ENCODE data around the gene OR10A3. TPM values are rescaled to one million over a fixed set of nuclear protein-coding genes. Genes with fewer than 3 reads are reported as not detected.

OR10A3 gene
- total and polyA plus RNA-seq, 4 donors, result not detected

DNA sequence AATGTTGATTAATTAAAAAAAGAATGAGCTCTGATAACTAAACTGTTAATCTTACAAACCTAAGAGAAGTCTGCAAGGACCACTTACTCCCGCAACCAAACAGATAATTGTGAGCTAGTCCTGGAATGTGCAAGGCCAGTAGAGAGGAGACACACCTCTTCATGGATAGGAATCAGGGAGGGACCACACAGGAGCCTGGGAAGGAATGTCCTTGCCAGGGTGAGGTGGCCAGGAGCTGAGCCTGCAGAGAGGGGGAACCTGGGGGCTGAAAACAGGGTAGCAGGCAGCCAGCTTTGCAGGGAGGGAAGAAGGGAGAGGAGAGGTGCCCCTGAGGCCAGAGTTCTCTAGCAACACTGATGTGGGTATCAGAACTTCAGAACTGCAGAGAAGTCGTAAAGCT is 33.2 kb upstream of the OR10A3 start:
- Histone ChIP-seq H3K9ac (ENCODE audit: insufficient read depth in 1 of 2, low read length in 2 of 2) (no peak overlapping the region), H3K27ac (ENCODE audit: low read depth in 1 of 2, low read length in 1 of 2) (no peak overlapping the region), H3K36me3 (ENCODE audit: control insufficient read depth in 4 of 4, insufficient read depth in 4 of 4, low read length in 4 of 4) (no peaks in the 10 kb centered on the region), H3K27me3 (ENCODE audit: control insufficient read depth in 3 of 3, insufficient read depth in 3 of 3, low read length in 2 of 3) (no peaks in the 10 kb centered on the region), H3K4me3 (no peak overlapping the region), H3K9me3 (ENCODE audit: control insufficient read depth in 4 of 4, insufficient read depth in 3 of 4, low read length in 3 of 4) (no peaks in the 10 kb centered on the region), H3K4me1 (ENCODE audit: control insufficient read depth in 5 of 5, insufficient read depth in 5 of 5, low read length in 5 of 5) (no peaks in the 10 kb centered on the region)
- 83 to 89% methylated on average over 2 of the region's 2 CpGs for WGBS, 2 donors
- TF ChIP-seq, protein P1, sequence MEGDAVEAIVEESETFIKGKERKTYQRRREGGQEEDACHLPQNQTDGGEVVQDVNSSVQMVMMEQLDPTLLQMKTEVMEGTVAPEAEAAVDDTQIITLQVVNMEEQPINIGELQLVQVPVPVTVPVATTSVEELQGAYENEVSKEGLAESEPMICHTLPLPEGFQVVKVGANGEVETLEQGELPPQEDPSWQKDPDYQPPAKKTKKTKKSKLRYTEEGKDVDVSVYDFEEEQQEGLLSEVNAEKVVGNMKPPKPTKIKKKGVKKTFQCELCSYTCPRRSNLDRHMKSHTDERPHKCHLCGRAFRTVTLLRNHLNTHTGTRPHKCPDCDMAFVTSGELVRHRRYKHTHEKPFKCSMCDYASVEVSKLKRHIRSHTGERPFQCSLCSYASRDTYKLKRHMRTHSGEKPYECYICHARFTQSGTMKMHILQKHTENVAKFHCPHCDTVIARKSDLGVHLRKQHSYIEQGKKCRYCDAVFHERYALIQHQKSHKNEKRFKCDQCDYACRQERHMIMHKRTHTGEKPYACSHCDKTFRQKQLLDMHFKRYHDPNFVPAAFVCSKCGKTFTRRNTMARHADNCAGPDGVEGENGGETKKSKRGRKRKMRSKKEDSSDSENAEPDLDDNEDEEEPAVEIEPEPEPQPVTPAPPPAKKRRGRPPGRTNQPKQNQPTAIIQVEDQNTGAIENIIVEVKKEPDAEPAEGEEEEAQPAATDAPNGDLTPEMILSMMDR (IDR thresholded peaks at IDR 0.05; ENCODE audit: control extremely low read depth, extremely low read depth), result no peak
- DNase-seq (no peak), ATAC-seq (ENCODE audit: insufficient read depth, low FRiP score) (no peak)

DNA sequence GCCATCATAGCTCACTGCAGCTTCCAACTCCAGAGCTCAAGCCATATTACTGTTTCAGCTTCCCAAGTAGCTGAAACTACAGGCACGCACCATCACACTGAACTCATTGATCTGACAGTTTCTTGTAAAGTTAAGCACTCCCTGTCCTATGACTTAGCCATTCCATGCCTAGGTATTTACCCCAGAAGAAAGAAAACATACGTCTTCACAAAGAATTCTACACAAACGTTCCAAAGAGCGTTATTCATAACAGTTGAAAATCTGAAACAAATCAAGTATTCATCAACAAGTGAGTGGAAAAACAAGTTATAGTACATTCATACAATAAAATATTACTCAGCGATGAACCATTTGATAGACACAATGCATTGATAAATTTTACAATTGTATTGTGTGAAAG is 31.5 kb upstream of the OR10A3 start:
- TF ChIP-seq, protein P1 (IDR thresholded peaks at IDR 0.05; ENCODE audit: control extremely low read depth, extremely low read depth), result no peak
- WGBS, 2 donors, result 92 to 94% methylated on average over 5 of the region's 5 CpGs
- Histone ChIP-seq H3K4me3 (no peak overlapping the region), H3K9ac (ENCODE audit: insufficient read depth in 1 of 2, low read length in 2 of 2) (no peak overlapping the region), H3K4me1 (ENCODE audit: control insufficient read depth in 5 of 5, insufficient read depth in 5 of 5, low read length in 5 of 5) (no peaks in the 10 kb centered on the region), H3K9me3 (ENCODE audit: control insufficient read depth in 4 of 4, insufficient read depth in 3 of 4, low read length in 3 of 4) (no peaks in the 10 kb centered on the region), H3K27me3 (ENCODE audit: control insufficient read depth in 3 of 3, insufficient read depth in 3 of 3, low read length in 2 of 3) (no peaks in the 10 kb centered on the region), H3K36me3 (ENCODE audit: control insufficient read depth in 4 of 4, insufficient read depth in 4 of 4, low read length in 4 of 4) (no peaks in the 10 kb centered on the region), H3K27ac (ENCODE audit: low read depth in 1 of 2, low read length in 1 of 2) (no peak overlapping the region)
- ATAC-seq (ENCODE audit: insufficient read depth, low FRiP score) (no peak), DNase-seq (no peak)

DNA sequence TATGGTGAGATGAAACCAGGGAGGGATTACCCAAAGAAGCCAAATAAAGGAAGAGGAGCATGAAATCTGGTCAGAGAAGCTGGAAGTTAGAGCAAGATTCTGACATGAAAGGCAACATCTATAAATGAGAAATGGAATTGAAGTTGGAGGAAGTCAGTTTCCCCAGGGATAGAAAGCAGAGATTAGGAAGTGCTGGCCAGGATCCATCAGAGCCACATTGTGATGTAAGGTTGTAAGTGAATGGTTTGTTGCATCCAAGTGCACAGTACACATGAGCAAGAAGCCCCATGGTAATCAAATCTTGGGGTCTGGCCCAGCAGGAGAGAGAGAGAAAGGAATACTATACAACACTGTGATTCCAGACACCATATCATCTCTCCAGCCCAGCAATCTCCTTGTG is 30.3 kb upstream of the OR10A3 start:
- Histone ChIP-seq H3K9ac (ENCODE audit: insufficient read depth in 1 of 2, low read length in 2 of 2) (no peak overlapping the region), H3K36me3 (ENCODE audit: control insufficient read depth in 4 of 4, insufficient read depth in 4 of 4, low read length in 4 of 4) (no peaks in the 10 kb centered on the region)

More for the DNA sequence above, 30.3 kb upstream of the OR10A3 start:
- H3K27ac ChIP-seq (ENCODE audit: low read depth in 1 of 2, low read length in 1 of 2), result no peak overlapping the region
- DNase-seq, result no peak
- H3K9me3 ChIP-seq (ENCODE audit: control insufficient read depth in 4 of 4, insufficient read depth in 3 of 4, low read length in 3 of 4), result no peaks in the 10 kb centered on the region
- ATAC-seq (ENCODE audit: insufficient read depth, low FRiP score), result no peak
- no peaks in the 10 kb centered on the region for H3K27me3 ChIP-seq (ENCODE audit: control insufficient read depth in 3 of 3, insufficient read depth in 3 of 3, low read length in 2 of 3)
- TF ChIP-seq, protein P1 (IDR thresholded peaks at IDR 0.05; ENCODE audit: control extremely low read depth, extremely low read depth), result no peak
- H3K4me1 ChIP-seq (ENCODE audit: control insufficient read depth in 5 of 5, insufficient read depth in 5 of 5, low read length in 5 of 5), result no peaks in the 10 kb centered on the region
- no peak overlapping the region for H3K4me3 ChIP-seq
